H9 (cell line): ENCODE results near the gene CSF1. TPM values are rescaled to one million over a fixed set of nuclear protein-coding genes. Genes with fewer than 3 reads are reported as not detected.

Experiments
- DNase-seq: peaks from one replicate; pipeline ENCODE4 v3.0.0-alpha.2; 2017
- H2AFZ ChIP-seq: one replicate; pipeline ENCODE4 v1.6.1; 2013; ENCODE audit warnings: mild to moderate bottlenecking, low read length, control low read depth, moderate library complexity
- H2AK5ac ChIP-seq: 2 replicates; pipeline ENCODE4 v1.6.1; 2013; ENCODE audit warnings: low read length, control low read depth, mixed read lengths; ENCODE audit not compliant: insufficient read length
- H2BK120ac ChIP-seq: one replicate; pipeline ENCODE4 v1.6.1; 2013; ENCODE audit warnings: low read depth, mild to moderate bottlenecking, low read length, control low read depth, inconsistent platforms; ENCODE audit not compliant: poor library complexity, severe bottlenecking
- H2BK12ac ChIP-seq: 2 replicates; pipeline ENCODE4 v1.6.1; 2013; ENCODE audit warnings: low read length, control low read depth, mixed read lengths, low read depth; ENCODE audit not compliant: insufficient read length
- H2BK15ac ChIP-seq: 2 replicates; pipeline ENCODE4 v1.6.1; 2013; ENCODE audit warnings: low read depth, low read length, control low read depth
- H2BK20ac ChIP-seq: one replicate; pipeline ENCODE4 v1.6.1; 2013; ENCODE audit warnings: low read depth, mild to moderate bottlenecking, low read length, control low read depth, inconsistent platforms; ENCODE audit not compliant: poor library complexity, severe bottlenecking
- H2BK5ac ChIP-seq: 2 replicates; pipeline ENCODE4 v1.6.1; 2013; ENCODE audit warnings: low read length, control low read depth, mixed read lengths; ENCODE audit not compliant: insufficient read length
- H3K14ac ChIP-seq: 2 replicates; pipeline ENCODE4 v1.6.1; 2013; ENCODE audit warnings: low read length, control low read depth; ENCODE audit not compliant: insufficient read depth
- H3K18ac ChIP-seq: 2 replicates; pipeline ENCODE4 v1.6.1; 2013; ENCODE audit warnings: low read depth, mild to moderate bottlenecking, mixed read lengths, low read length, control low read depth; ENCODE audit not compliant: insufficient read length
- H3K23ac ChIP-seq: 2 replicates; pipeline ENCODE4 v1.6.1; 2013; ENCODE audit warnings: low read length, control low read depth, mixed read lengths, low read depth; ENCODE audit not compliant: insufficient read length
- H3K23me2 ChIP-seq: 2 replicates; pipeline ENCODE4 v1.6.1; 2013; ENCODE audit warnings: low read depth, mild to moderate bottlenecking, mixed read lengths, low read length, control low read depth; ENCODE audit not compliant: insufficient read length, poor library complexity, severe bottlenecking
- H3K27ac ChIP-seq: 2 replicates; pipeline ENCODE4 v1.5.1; 2013; ENCODE audit warnings: low read length, control low read depth, mixed read lengths, low read depth; ENCODE audit not compliant: insufficient read length
- H3K27me3 ChIP-seq: 2 replicates; pipeline ENCODE4 v1.6.1; 2013; ENCODE audit warnings: low read length, control low read depth, inconsistent platforms; ENCODE audit not compliant: insufficient read depth
- H3K4ac ChIP-seq: 2 replicates; pipeline ENCODE4 v1.6.1; 2013; ENCODE audit warnings: low read depth, mild to moderate bottlenecking, control low read depth, inconsistent platforms, low read length, moderate library complexity
- H3K4me1 ChIP-seq: 2 replicates; pipeline ENCODE4 v1.6.1; 2013; ENCODE audit warnings: low read length, control low read depth, inconsistent platforms; ENCODE audit not compliant: insufficient read depth
- H3K4me2 ChIP-seq: 2 replicates; pipeline ENCODE4 v1.6.1; 2013; ENCODE audit warnings: low read length, control low read depth, mixed read lengths; ENCODE audit not compliant: insufficient read length, insufficient read depth
- H3K56ac ChIP-seq: 2 replicates; pipeline ENCODE4 v1.6.1; 2013; ENCODE audit warnings: low read depth, mild to moderate bottlenecking, mixed read lengths, low read length, control low read depth; ENCODE audit not compliant: insufficient read length
- H3K79me1 ChIP-seq: 2 replicates; pipeline ENCODE4 v1.6.1; 2013; ENCODE audit warnings: low read depth, mild to moderate bottlenecking, moderate library complexity, low read length, control low read depth, inconsistent platforms; ENCODE audit not compliant: insufficient read depth, poor library complexity, severe bottlenecking
- H3K79me2 ChIP-seq: 2 replicates; pipeline ENCODE4 v1.6.1; 2013; ENCODE audit warnings: low read length, control low read depth, inconsistent platforms; ENCODE audit not compliant: insufficient read depth
- H3K9ac ChIP-seq: 2 replicates; pipeline ENCODE4 v1.6.1; 2013; ENCODE audit warnings: low read length, control low read depth, mixed read lengths; ENCODE audit not compliant: insufficient read length; ENCODE audit errors: extremely low read depth
- H3K9me3 ChIP-seq: one replicate; pipeline ENCODE4 v1.6.1; 2013; ENCODE audit warnings: low read depth, low read length, inconsistent platforms; ENCODE audit not compliant: control insufficient read depth
- H3T11ph ChIP-seq: one replicate; pipeline ENCODE4 v1.6.1; 2013; ENCODE audit warnings: mild to moderate bottlenecking, low read length, control low read depth, inconsistent platforms
- H4K20me1 ChIP-seq: one replicate; pipeline ENCODE4 v1.6.1; 2013; ENCODE audit not compliant: control insufficient read depth, insufficient read length, insufficient read depth
- H4K5ac ChIP-seq: 2 replicates; pipeline ENCODE4 v1.6.1; 2013; ENCODE audit warnings: low read depth, mild to moderate bottlenecking, mixed read lengths, low read length, control low read depth; ENCODE audit not compliant: insufficient read length
- H4K8ac ChIP-seq: replicated peaks from 2 replicates; pipeline ENCODE4 v1.6.1; 2013; ENCODE audit warnings: low read length, control low read depth, mixed read lengths, low read depth; ENCODE audit not compliant: insufficient read length
- H4K91ac ChIP-seq: 2 replicates; pipeline ENCODE4 v1.6.1; 2013; ENCODE audit warnings: low read depth, mild to moderate bottlenecking, moderate library complexity, mixed read lengths, low read length, control low read depth; ENCODE audit not compliant: insufficient read length
- H3K27ac Mint-ChIP-seq, 3 experiments: 2 replicates in 2 of 3; 3 replicates in 1 of 3; pipeline ENCODE4 v1.8.0; 2020 to 2021; ENCODE audit warnings: mixed read lengths in 3 of 3, mild to moderate bottlenecking in 1 of 3, moderate library complexity in 1 of 3
- H3K27me3 Mint-ChIP-seq: 2 replicates; pipeline ENCODE4 v1.8.0; 2021; ENCODE audit warnings: low read depth, mild to moderate bottlenecking, moderate library complexity, mixed read lengths
- H3K36me3 Mint-ChIP-seq, 3 experiments: 2 replicates in 2 of 3; 3 replicates in 1 of 3; pipeline ENCODE4 v1.8.0; 2020 to 2021; ENCODE audit warnings: low read depth in 3 of 3, mixed read lengths in 3 of 3; ENCODE audit not compliant: insufficient read depth in 1 of 3
- H3K4me1 Mint-ChIP-seq, 2 experiments: 2 replicates each; pipeline ENCODE4 v1.8.0; 2020; ENCODE audit warnings: mixed read lengths in 2 of 2
- H3K4me3 Mint-ChIP-seq, 2 experiments: 2 replicates in 1 of 2; 3 replicates in 1 of 2; pipeline ENCODE4 v1.8.0; 2020 to 2021; ENCODE audit warnings: mild to moderate bottlenecking in 2 of 2, mixed read lengths in 2 of 2, moderate library complexity in 1 of 2
- H3K9me3 Mint-ChIP-seq, 2 experiments: 2 replicates in 1 of 2; 3 replicates in 1 of 2; pipeline ENCODE4 v1.8.0; 2020; ENCODE audit warnings: mild to moderate bottlenecking in 2 of 2, mixed read lengths in 2 of 2, moderate library complexity in 1 of 2
- CTCF ChIP-seq: fragments of 200-600 bp; sonication (generic); conservative IDR thresholded peaks from 3 replicates; pipeline ENCODE4 v1.8.0; 2021; ENCODE audit warnings: antibody characterized with exemption, mild to moderate bottlenecking
- WGBS: extraction: QIAGEN DNeasy Blood & Tissue Kit; methylation state at CpG from one replicate; pipeline ENCODE4 v1.1.7; 2013; ENCODE audit warnings: missing lambda C conversion rate, low lambda C conversion rate, mixed read lengths; ENCODE audit not compliant: insufficient read length; ENCODE audit errors: extremely low coverage; 5-methylcytosine and 5-hydroxymethylcytosine counted together
- total RNA-seq: library from RNA; stranded (reverse); gene quantifications from 2 replicates; pipeline ENCODE4 v1.2.1, GENCODE V29; 2021

The CSF1 gene
- total RNA-seq, 1 experiment from 2014 or later: 2.3 TPM

- Histone ChIP-seq H3K27ac (no peak overlapping the region), H4K91ac (no peak overlapping the region), H3K4ac (no peak overlapping the region), H3K56ac (no peak overlapping the region), H2BK5ac (no peak overlapping the region), H2BK15ac (no peak overlapping the region), H3K23me2 (no peaks in the 10 kb centered on the region), H4K8ac (no peak overlapping the region), H4K20me1 (no peaks in the 10 kb centered on the region), H3K79me2 (no peaks in the 10 kb centered on the region), H2AFZ (no peak overlapping the region), H3K14ac (no peak overlapping the region), H2BK12ac (no peak overlapping the region), H3T11ph (no peak overlapping the region), H3K23ac (no peak overlapping the region), H3K4me2 (no peak overlapping the region), H3K9me3 (no peaks in the 10 kb centered on the region), H2BK120ac (no peak overlapping the region), H2AK5ac (no peak overlapping the region), H3K18ac (no peak overlapping the region), H4K5ac (no peak overlapping the region), H3K9ac (no peak overlapping the region), H3K79me1 (no peaks in the 10 kb centered on the region), H2BK20ac (no peak overlapping the region), H3K4me1 (no peaks in the 10 kb centered on the region), H3K27me3 (no peaks in the 10 kb centered on the region)
- WGBS: no CpG with 5 or more reads among the region's 10 CpGs
- no peak for DNase-seq
- H3K9me3 Mint-ChIP-seq: no peaks in the 10 kb centered on the region
- peaks cover 2% of the 10 kb centered on the region for H3K27me3 Mint-ChIP-seq
- H3K4me3 Mint-ChIP-seq: no peak overlapping the region
- peaks cover 0 to 5% (median 0%) of the 10 kb centered on the region in 3 experiments; a peak in 1 of 7 replicates for H3K36me3 Mint-ChIP-seq
- TF ChIP-seq CTCF: no peak
- peaks cover 18 to 21% of the 10 kb centered on the region in 2 experiments for H3K4me1 Mint-ChIP-seq
- H3K27ac Mint-ChIP-seq: no peak overlapping the region
Measured at GRCh38 chr1:109887884-109888283, 22.8 kb upstream of the CSF1 start.
